GM19467 (cell line): ENCODE data around the gene EFNA2.

Experiments used
- ATAC-seq: cut with Tn5 transposase; IDR thresholded peaks from one replicate; pipeline ENCODE4 v1.9.1; 2021; ENCODE audit warnings: mild to moderate bottlenecking, moderate library complexity; ENCODE audit not compliant: unreplicated experiment

EFNA2 gene

DNA sequence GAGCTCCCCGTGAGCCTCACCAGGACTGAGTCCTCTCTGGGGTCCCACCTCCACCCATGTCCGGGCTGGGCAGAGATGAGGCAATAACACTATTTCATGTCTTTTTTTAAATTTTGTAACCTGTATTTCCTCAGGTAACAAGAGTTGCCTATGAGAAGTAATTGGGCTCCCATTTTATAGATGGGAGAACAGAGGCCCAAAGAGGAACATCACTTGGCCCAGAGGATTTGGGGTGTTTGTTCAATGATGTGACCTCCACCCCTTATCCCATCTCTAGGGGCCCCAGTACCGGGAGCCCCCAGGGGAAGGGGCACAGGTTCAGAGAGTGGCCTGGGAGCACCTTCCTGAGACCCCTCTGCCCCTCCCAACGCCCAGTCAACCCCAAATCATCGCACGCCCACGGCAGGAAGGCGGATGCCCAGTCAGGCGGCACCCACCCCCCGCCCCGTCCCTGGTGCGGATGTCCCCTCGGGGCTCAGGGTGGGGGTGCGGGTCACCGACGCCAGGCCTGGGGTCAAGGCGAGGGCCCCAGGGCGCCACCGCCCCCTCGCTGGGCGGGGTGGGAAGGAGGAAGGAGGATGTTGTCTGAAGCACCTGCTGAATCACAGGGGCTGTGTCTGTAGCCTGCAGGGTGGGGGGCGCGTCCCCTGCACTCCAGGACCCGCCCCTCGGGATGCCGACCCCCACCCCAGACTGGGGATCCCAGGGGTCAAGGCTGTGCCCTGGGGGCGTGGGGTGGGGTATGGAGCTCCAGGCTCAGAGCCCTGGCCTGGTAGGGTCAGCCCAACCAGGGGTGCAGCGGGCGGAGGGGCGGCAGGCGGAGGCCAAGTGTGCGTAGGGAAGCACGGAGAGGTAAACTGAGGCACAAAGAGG is 25.6 kb upstream of the EFNA2 start:
- peak; percentile 4 for ATAC-seq

DNA sequence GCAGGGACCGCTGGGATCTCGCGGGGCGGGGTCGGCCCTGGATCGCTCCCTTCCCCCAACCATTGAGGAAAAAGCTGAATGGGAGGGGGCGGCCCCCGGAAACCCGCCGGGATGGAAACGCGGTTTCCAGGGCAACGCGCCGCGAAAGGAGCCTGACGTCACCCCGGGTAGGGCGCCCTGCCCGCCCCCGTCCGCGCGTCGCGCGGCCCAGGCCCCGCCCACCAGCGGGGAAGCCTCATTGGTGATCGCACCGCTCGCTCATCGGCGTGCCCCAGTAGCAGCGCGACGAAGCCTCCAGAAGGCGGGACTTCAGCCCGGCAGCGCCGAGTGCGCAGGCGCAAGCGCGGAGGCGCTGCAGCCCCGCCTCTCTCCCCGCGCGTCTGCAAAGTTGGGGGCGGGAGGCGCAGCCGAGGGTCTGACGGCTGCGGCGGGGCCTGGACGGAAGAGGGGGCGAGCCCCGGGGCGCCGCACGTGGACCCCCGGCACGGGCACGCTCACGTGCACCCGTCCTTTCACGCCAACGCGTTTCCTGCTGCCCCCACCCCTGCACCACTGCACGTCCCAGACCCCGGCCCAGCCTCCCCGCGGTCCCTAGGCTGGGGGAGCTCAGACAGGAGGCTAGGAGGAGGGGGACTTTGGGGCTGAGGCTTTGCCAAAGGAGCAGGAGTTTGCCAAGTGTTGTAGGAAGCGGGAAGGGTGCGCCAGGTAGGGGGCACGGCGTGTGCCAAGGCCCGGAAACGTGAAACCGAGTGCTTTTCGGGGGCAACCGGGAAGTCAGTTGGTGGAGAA is 24.7 kb upstream of the EFNA2 start:
- peak; percentile 44 for ATAC-seq

DNA sequence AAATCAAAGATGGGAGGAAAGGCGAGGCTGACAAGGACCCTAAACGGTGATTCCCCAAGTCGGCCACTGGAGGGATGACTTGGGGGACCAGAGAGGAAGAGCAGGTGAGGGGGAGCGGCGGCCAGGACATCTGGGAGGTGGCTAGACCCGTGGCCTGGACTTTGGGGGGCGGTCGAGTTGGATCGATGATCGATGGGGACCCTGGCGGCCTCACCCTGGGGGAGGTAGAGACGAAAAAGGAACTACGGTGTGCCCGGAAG is 24.2 kb upstream of the EFNA2 start:
- no peak for ATAC-seq

DNA sequence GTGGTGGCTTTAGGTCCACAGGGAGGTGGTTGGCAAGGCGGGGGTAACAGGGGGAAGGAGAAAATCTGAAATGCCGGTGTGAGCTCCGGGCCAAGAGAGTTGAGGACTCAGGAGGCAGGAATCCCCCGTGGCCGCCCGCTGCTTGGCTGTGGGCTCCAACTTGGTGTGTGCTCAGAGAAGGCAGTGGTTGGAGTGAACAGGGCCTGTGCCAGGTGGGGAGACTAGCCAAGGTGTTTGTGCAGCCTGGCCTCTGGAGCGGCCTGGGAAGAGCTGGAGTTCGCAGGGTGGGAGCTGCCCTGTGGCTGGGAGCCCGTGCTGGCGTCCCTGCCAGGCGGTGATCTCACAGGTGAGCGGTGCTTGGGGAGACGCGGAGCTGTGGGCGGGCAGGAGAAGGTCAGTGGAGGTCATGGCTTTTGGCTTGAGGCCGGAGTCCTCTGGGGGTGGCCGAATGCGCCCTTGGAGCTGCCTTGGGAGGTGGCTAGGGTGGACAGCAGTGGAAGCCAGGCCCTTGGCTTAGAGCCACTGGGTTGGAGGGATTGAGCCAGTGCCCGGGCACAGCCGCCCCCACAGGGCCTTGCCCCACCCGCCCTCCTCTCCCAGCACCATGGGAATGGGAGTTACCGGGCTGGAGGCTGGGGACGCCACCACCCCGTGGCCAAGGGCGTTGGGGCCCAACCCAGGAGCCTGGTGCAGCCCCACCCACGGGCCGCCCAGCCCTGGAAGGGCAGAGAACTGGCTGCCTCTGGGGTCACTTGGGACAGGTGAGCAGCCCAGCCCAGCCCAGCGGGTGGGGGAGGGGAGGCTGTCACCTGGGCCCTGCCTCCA is 23.7 kb upstream of the EFNA2 start:
- ATAC-seq = no peak

DNA sequence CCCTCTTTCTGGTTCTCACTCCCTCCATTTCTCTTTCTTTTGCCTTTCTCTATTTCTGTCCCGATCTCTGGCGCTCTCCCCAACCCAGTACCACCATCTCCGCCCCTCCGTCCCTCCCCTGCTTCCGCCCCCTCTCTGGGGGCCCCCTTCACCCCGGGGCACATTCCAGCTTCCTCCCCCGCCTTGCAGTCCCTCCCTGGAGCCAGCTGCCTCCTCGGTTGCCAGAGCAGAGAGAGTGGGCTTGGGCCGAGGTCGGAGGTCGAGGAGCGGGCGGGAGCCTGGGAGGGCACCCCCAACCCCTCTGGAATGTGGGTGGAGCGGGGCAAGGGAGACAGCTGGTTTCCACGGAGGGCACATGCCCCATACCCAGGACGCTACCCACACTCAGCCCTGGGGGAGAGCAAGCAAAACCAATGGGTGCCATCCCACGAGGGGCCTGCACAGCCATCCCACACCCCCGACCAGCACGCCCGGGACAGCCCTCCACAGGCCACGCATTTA is 23.0 kb upstream of the EFNA2 start:
- no peak for ATAC-seq

DNA sequence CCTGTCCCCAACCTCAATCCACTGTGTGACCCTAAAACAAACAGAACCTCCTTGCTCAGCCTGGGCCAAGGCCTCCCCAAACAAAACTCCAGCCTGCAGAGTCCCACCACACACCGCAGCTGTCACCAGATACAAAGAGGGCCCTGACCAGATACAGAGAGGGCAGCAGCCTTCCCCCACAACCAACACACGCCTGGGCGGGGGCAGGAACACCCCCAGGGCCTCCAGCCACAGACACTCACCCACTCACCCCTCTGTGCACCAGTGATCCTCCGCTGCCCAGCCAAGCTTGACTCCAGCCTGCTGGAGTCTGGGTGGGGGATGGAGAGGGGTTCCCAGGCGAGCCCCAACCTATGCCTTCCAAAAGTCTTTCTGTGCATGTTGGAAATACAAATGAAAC is 22.5 kb upstream of the EFNA2 start:
- ATAC-seq = no peak

DNA sequence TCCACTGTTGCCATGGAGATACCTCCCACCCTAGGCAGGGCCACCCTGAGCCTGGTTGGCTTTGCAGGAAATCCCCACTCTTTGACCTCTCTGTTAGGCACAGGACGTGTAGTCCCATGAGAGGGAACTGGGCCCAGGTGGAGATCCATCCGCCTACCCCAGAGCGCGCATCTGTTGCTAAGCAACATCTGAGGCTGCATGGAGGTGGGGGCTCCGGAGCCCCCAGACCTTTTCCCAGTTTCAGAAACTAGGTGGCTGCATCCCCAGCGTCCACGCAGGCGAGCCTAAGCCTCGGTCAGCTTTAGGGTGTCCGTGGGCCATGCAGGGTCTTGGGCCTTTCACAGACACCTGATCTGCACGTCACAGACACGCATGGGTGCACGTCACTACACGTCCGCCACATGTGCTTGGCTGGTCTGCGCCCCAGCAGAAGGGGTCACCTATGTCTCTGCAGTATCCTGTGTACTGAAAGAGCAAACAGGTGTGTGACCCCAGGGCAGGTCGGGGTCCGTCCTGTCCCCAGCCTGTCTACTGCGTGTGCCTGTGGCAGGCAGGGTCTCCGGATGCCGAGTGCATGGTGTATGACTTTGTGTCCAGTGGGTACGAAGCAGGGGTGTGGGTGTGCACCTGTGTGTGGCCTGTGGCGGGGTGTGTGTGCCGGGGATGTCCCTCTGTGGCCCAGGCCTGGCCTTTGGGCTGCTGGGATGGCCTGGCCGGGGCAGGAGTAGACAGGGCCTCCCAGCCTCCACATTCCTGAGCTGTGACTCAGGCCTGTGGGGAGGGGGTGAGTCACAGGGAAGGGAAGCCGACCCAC is 20.7 kb upstream of the EFNA2 start:
- ATAC-seq = no peak

DNA sequence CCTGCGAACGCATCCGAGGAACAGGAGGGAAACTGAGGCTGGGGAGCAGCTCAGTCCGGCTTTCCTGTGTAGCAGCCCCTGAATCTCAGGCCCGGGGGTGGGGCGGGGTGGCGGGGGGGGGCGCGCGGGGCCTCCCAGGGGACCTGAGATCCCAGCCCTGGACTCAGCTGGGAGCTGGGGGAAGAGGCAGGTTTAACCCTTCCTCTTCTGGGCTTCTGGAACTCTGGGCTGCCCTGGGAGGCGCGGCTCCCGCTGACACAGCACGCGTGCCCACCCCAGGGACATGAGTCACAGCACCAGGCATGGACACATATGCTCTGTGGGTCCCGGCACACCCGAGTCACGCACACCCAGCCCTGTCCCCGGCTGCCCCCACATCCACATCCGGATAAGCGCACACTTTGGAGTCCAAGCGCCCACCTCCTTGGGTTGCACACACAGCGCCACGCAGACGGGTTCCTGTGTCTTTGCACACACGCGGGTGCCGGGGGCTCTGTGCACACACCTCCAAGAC is 20.0 kb upstream of the EFNA2 start:
- no peak for ATAC-seq

DNA sequence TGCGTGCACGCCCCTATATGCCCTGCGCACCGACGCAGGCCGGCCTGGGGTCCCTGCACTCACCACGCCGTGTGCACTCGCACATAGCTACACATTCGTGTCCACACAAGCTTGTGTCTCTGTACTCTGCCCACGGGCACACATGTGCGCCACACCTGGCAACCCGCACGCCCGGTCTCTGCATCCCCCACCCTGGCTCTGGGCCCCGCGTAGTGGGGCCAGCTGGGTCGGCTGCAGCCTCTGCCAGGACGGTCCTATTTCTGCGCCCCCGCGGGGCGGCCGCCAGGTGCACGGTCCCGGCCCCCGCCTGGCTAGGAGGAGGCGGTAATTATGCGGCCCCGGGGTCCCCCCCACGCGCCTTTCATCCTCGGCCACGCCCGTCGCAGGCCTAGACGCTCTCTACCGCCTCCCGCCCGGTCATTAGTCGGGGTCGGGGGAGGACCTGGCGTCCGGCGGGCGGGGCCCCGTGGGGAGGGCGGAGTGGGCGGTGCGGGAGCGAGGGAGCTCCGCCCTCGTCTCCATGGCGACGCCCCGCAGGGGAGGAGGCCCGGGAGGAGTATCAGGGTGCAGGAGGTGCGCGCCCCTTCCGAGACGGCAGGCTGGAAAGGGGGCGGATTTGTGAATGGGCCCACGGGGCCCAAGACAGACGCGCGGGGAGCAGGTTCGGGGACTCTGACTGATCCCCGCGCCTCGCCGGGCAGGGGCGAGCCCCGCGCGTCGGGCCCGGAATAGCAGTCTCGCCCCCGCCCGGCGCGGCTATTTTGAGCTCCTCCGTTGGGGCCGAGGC is 19.4 kb upstream of the EFNA2 start:
- ATAC-seq = no peak

DNA sequence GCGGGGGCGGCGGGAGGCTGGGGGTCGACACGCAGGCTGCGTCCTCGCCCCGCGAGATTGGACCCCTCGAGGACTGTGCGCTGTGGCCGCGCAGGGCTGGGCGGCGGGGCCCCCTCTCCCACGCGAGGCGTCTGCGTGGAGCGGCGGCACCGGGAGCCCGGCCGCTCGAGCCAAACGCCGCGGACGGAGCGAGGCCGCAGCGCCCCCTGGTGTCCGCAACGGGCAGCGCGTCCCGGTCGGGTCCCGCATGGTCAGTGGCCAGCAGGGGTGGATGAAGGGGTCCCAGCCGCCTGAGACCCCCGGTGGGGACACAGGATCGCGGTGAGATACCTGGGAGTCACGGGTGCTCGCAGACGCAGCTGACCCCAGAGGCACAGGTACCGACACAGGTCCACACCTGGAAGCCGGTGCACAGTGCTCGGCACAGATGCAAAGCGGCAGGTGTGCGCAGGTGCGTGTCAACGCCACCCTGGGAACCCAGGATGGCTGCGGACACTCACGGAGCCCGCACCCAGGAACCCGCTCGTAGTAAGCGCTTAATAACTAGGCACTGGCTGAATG is 18.7 kb upstream of the EFNA2 start:
- no peak for ATAC-seq

DNA sequence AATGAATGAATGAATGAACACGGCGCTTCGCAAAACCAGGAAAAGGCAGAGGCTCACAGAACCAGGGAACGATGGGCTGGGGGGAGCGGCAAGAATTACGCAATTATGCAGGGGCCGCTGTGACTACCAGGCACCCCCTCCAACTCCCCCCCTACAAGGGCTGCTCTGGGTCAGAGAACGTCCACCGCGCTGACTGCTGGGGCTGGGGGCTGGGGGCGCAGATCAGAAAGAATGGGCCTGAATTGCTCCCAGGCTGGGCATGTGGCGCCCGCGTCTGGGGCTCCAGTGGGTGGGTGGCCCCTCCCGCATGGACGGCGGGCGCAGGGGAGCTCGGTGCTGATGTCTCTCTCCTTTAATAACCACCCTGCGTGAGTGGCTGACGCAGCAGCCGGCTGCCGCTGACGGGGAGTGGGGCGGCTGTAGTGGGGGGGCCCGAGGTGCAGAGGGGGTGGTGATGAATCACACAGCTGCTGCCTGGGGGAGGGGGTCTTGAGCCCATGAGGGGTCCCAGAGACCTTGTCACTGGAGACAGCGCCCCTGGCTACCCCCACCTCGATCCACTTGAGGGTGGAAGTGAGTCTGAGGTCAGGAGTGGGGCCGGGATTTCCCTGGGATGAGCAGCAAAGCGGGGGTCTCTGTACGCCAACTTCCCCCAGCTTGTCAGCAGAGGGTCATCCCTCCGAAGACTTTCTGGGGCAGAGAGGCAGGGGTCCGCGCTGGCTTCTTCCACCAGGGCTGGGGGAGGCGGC is 18.0 kb upstream of the EFNA2 start:
- ATAC-seq = no peak

DNA sequence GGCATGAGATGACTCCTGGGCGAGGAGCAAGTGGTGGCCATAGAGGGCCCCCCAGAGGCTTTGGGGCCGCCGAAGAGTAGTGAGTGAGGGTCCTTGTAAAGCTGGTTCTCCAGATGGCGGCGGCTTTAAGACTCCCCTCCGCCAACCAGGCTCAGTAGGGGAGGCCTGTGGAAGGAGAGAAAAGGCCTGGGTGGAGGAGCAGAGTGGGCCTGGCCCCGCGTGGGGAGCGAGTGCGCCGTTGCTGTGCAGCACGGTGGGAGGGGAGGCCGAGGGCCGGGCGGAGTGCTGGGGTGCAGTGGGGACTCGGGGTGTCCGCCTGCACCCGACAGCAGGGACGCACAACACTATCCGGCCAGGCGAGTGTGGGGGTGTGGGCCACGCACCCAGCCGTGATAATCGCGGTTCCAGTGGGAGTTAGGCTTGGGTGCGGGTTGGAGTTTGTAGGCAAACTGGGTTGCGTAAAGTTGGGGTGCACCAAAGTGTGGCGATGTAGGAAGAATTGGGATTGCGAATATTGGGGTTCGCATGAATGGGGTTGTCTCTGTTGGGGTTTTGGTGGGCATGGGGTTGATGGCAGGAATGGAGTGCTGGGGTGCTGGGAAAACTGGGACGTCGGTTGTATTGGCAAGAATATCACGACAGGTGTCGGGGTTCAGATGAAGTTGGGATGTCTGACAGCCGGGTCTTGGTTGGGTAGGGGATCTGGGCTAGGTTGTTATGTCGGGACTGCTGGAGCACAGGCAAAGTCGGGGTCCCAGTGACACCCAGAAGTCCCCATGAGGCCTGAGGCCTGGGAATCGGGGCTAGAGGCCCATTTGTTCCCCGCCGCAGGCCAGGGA is 17.2 kb upstream of the EFNA2 start:
- no peak for ATAC-seq

DNA sequence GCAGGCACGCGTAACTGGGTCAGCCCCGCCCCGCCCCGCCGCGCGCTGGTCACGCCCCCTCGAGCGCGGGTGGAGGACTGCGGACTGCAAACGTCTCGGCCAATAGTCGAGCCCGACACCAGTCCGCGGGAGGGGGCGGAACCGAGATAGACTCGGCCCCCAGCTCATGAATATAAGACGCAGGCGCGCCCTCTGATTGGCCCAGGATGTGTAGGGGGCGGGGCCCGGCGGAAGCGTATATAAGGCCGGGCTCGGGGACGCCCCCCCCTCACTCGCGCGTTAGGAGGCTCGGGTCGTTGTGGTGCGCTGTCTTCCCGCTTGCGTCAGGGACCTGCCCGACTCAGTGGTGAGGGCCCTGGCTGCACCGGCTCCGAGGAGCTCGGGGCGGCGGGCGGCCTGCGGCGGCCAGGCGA is 16.6 kb upstream of the EFNA2 start, which contains the start of gene CIRBP:
TSS of gene CIRBP (plus strand) at position 268 of the 413 bp plus-strand sequence. CDS start 1,602 bp downstream, outside the sequence.
- peak; percentile 46 for ATAC-seq

DNA sequence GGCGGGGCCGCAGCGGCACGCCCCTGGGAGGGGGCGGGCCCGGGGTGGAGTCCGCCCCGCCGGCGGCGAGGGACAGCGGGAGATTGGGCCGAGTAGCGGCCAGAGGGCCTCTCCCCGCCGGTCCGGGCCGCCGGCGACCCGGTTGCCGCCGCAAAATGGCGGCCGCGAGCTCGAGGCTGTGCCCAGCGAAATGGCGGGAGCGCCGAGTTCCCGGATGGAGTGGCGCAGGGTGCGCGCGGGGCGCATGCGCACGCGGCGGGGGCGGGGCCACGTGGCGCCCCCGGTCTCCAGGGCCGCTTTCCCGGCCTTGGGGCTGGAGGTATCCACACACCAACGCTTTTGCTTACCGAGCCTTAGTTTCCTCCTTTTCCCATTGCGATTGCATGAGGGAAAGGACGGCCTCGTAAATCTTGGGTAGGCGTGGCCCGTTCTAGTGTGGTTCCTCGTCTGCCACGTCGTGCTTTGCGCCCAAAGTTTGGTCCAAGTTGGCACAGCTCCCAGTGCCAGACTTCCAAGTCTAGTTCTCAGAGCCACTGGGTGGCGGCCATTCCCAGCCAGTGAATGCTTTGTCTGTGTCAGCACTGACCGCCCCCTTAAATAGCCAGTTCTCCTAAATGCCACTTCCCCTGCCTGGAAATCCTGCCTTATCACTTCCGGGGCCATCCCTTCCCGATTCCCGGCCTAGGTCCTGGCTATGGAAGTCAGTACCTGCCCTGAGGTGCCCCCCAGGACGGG is 16.0 kb upstream of the EFNA2 start:
- peak; percentile 21 for ATAC-seq

DNA sequence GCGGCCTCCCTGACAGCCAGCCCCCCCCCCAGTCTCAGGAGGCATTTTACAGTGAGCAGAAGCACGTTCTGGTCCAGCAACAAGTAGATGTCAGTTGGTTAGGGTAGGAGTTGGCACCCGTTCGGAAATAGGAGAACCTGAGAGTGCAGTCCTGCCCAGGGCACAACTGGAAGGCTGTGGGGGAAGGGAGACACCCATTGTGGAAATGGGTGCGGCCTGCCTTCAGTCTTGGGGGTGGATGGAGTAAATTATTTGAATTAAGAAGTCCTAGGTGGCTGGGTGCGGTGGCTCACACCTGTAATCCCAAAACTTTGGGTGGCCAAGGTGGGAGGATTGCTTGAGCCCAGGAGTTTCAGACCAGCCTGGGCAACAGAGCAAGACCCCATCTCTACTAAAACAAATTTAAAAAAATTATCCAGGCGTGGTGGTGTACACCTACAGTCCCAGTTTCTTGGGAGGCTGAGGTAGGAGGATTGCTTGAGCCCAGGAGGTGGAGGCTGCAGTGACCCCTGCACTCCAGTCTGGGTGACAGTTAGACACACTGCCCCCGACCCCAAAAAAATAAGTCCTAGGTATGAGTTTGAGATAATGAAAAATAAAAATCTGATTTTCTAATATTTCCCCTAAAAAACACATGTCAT is 15.3 kb upstream of the EFNA2 start:
- ATAC-seq = no peak

DNA sequence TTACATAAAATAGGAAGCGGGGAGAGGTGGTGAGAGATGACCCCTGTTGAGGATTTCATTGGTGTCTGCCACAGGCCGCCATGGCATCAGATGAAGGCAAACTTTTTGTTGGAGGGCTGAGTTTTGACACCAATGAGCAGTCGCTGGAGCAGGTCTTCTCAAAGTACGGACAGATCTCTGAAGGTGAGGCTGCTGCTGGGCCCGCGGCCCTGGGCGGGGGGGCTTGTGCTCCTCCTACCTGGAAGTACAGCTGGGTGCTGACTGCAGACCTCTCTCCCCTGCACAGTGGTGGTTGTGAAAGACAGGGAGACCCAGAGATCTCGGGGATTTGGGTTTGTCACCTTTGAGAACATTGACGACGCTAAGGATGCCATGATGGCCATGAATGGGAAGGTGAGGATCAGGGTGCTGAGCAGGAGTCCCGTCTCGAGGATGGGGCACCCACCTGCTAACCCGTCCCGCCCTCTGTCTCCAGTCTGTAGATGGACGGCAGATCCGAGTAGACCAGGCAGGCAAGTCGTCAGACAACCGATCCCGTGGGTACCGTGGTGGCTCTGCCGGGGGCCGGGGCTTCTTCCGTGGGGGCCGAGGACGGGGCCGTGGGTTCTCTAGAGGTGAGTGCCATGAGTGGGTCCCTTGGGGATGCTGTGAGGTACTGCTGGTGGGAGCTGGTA is 14.7 kb upstream of the EFNA2 start:
- ATAC-seq = no peak
